Activated CD8-positive, alpha-beta memory T cell treated with anti-CD3 and anti-CD28 coated beads, Interleukin-2, amount 10 ng/mL, durations not matched to agents 7 days and 5 days (primary cell): ENCODE results near the gene NIP7. TPM values are rescaled to one million over a fixed set of nuclear protein-coding genes. Genes with fewer than 3 reads are reported as not detected.
A peak's percentile ranks its signal among the peaks of the same experiment; 100 is the strongest.

Experiments used
- ATAC-seq: fragments of 150-1000 bp; cut with Tn5 transposase; one replicate; pipeline ENCODE4 v1.10.0; 2021; ENCODE audit warnings: moderate library complexity
- CTCF ChIA-PET: fragments of 350-600 bp; sonication (Branson Sonifier 250); formaldehyde crosslinking; loops from one replicate; lab custom pipeline; 2021; ENCODE audit warnings: antibody characterized with exemption; lab: Charles Lee
- DNase-seq: peaks from one replicate; pipeline ENCODE4 v3.0.0-alpha.2; 2020
- H3K27ac Mint-ChIP-seq: one replicate; pipeline ENCODE4 v1.8.0; 2021; ENCODE audit warnings: mild to moderate bottlenecking, mixed read lengths
- H3K27me3 Mint-ChIP-seq: one replicate; pipeline ENCODE4 v1.8.0; 2021; ENCODE audit warnings: mixed read lengths
- H3K36me3 Mint-ChIP-seq: one replicate; pipeline ENCODE4 v1.8.0; 2021; ENCODE audit warnings: mild to moderate bottlenecking, mixed read lengths
- H3K4me1 Mint-ChIP-seq: one replicate; pipeline ENCODE4 v1.8.0; 2021; ENCODE audit warnings: mixed read lengths
- H3K4me3 Mint-ChIP-seq: one replicate; pipeline ENCODE4 v1.8.0; 2021; ENCODE audit warnings: mild to moderate bottlenecking, moderate library complexity, mixed read lengths
- H3K9me3 Mint-ChIP-seq: one replicate; pipeline ENCODE4 v1.8.0; 2022; ENCODE audit warnings: low read depth, mixed read lengths
- total RNA-seq, 2 experiments: library from RNA; stranded (reverse); gene quantifications; one replicate each; pipeline ENCODE4 v1.2.3, GENCODE V29; 2021

NIP7 gene
- total RNA-seq, 2 experiments from 2014 or later: 36.2 to 48.8 TPM

DNA sequence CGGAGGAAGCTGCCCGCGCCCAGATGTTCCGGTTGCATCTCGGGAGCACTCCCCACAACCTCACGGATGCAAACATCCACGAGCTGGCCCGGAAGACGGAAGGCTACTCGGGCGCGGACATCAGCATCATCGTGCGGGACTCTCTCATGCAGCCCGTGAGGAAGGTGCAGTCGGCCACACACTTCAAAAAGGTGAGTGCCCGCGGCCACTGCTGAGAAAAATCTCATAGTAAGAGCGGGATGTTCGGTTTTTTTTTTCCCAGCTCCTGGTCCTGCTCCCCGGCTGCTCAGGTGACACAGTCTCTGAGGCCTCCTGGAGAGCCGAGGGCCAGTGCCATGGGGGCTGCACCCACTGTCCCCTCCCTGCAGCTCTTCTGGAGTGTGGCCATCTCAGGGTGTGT lies 18.5 kb upstream of the NIP7 start:
- CTCF ChIA-PET: no interaction called here
- no peak overlapping the region for H3K27ac Mint-ChIP-seq
- no peak for DNase-seq
- peaks cover 47% of the 10 kb centered on the region for H3K36me3 Mint-ChIP-seq
- H3K4me3 Mint-ChIP-seq: no peak overlapping the region
- ATAC-seq: no peak
- no peaks in the 10 kb centered on the region for H3K27me3 Mint-ChIP-seq
- H3K9me3 Mint-ChIP-seq: no peaks in the 10 kb centered on the region
- H3K4me1 Mint-ChIP-seq: peaks cover 13% of the 10 kb centered on the region

DNA sequence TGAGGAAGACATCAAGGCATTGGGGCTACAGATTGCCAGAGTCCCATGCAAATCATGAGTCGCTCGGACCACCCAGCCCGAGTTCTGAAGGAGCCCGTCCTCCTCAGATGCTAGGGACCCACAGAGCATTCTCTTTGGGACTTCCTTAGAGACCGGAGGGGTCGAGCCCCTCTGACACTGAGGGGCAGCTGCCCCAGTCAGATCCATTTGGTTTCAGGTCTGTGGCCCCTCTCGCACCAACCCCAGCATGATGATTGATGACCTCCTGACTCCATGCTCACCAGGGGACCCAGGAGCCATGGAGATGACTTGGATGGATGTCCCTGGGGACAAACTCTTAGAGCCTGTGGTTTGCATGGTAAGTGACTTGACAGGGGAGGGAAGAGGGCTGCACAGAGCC lies 17.2 kb upstream of the NIP7 start:
- Mint-ChIP-seq H3K27ac (peak overlapping the region; percentile 32), H3K9me3 (no peaks in the 10 kb centered on the region), H3K4me1 (peaks cover 26% of the 10 kb centered on the region), H3K36me3 (peaks cover 47% of the 10 kb centered on the region), H3K4me3 (no peak overlapping the region), H3K27me3 (no peaks in the 10 kb centered on the region)
- CTCF ChIA-PET: interaction anchor here (1.3 kb wide), 1 partner anchor 17 kb away, joined by 4 read pairs; the partner anchor contains the start of genes COG8 and NIP7
- ATAC-seq (no peak), DNase-seq (no peak)

DNA sequence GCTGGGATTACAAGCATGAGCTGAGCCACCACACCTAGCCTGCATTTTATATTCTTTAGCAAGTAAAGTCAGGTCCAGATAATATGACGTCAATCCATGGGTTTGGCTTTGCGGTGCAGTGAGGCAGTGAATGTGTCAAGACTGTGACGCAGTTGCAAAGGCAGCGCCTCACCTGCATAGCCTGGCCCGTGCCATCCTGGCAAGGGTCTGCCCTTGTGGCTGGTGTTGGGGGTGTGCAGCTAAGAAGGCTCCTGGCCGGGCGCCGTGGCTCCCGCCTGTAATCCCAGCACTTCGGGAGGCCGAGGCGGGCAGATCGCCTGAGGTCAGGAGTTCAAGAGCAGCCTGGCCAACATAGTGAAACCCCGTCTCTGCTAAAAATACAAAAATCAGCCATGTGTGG lies 16.2 kb upstream of the NIP7 start:
- DNase-seq (no peak), ATAC-seq (no peak)
- H3K4me3 Mint-ChIP-seq: no peak overlapping the region
- H3K4me1 Mint-ChIP-seq: peaks cover 36% of the 10 kb centered on the region
- H3K27ac Mint-ChIP-seq: no peak overlapping the region
- no peaks in the 10 kb centered on the region for H3K9me3 Mint-ChIP-seq
- H3K36me3 Mint-ChIP-seq: peaks cover 47% of the 10 kb centered on the region
- H3K27me3 Mint-ChIP-seq: no peaks in the 10 kb centered on the region
- CTCF ChIA-PET: interaction anchor here (1.3 kb wide), 1 partner anchor 16 kb away, joined by 4 read pairs; the partner anchor contains the start of genes COG8 and NIP7

GRCh38 chr16:69324013-69324531 lies 15.5 kb upstream of the NIP7 start:
- ATAC-seq (no peak), DNase-seq (no peak)
- Mint-ChIP-seq H3K4me3 (no peak overlapping the region), H3K4me1 (peaks cover 42% of the 10 kb centered on the region), H3K9me3 (no peaks in the 10 kb centered on the region), H3K36me3 (peaks cover 48% of the 10 kb centered on the region), H3K27ac (no peak overlapping the region), H3K27me3 (no peaks in the 10 kb centered on the region)
- CTCF ChIA-PET: no interaction called here

DNA sequence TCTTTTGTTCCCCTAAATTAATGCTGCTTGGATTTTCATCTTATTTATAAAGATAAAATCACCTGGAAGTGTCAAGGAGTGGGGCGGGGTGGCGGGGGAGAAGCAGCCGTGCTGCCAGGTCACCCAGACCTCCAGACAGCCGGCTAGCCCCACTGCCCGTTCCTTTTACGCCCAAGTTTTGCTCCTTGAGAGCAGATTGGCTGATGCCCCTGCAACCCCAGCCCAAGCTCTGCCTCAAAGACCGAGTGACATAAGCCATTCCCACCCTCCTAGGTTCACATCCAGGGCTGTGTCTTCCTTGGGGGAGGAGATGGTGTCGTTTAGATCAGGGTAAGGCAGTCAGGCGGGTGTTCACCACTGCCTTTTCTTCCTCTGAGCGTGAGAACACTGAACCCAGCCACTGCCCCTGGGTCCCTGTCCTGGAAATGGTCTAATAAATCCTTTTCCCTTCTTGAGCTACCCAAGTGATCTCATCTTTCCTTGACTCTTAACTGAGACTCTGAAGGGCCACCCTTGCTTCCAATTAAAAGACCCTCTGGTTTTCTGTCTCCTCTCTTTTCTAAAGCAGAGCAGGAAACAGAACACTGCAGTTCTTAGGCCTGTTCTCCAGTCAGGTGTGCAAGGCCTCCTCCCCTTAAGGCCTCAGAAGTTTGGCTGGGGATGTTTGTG lies 14.9 kb upstream of the NIP7 start:
- Mint-ChIP-seq H3K27me3 (no peaks in the 10 kb centered on the region), H3K4me3 (no peak overlapping the region), H3K27ac (no peak overlapping the region), H3K9me3 (no peaks in the 10 kb centered on the region), H3K4me1 (peaks cover 47% of the 10 kb centered on the region), H3K36me3 (peaks cover 42% of the 10 kb centered on the region)
- ATAC-seq: no peak
- CTCF ChIA-PET: no interaction called here
- no peak for DNase-seq

DNA sequence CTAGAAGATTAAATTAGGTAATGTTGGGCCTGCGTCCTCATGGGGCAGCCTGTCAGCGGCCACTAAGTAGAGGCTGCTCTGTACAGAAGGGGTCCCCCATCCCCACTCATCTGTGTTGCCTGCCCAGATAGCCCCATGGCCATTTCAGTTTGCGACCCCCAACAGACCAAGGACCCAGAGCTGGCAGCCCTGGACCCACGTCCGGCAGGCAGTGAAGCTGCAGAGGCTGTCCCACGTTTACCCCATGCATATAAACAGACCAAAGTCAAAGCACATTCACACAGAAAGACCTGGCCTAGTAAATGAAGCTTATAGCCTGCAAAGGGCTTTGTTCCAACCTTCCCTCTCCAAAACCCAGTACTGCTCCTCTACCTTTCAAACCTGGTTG lies 13.8 kb upstream of the NIP7 start:
- H3K4me3 Mint-ChIP-seq: no peak overlapping the region
- H3K27ac Mint-ChIP-seq: peak overlapping the region; percentile 72
- ATAC-seq: no peak
- H3K27me3 Mint-ChIP-seq: no peaks in the 10 kb centered on the region
- peaks cover 48% of the 10 kb centered on the region for H3K4me1 Mint-ChIP-seq
- CTCF ChIA-PET: interaction anchor here (1.4 kb wide), 1 partner anchor 70 kb away, joined by 4 read pairs; no protein-coding TSS in a partner anchor
- H3K9me3 Mint-ChIP-seq: no peaks in the 10 kb centered on the region
- H3K36me3 Mint-ChIP-seq: peaks cover 38% of the 10 kb centered on the region
- no peak for DNase-seq

DNA sequence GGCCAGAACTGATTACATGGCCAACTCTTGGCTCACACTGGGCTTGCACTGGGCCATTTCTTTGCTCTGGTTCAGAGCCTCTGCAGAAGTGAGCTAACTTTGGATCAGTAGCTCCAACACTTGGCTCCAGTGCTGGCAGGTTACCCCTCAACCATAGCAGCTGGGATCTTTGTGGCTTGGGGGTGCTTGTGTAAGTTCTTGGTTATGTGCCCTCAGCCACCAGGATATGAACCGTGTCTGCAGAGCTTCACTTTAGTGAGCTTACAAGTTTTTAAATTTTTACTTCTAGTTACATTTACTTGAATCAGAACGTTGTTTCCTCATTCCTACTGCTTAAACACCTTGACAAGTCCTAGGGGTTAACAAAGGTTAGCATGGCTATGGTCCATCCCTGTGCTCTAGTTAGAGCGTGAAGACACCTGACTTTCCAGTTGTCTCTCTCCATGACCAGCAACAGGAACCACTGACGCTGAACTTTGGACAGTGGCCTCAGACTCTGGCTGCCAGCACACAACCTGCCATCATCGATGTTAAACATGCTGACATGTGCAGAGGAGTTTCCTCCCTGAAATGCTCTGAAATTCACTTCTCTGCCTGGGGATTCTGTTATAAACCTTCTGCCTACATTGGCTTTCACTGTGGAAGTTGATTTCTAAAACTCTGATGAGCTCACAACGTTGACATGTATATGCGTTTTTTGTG lies 13.2 kb upstream of the NIP7 start:
- H3K27ac Mint-ChIP-seq: peak overlapping the region; percentile 72
- H3K9me3 Mint-ChIP-seq: no peaks in the 10 kb centered on the region
- peaks cover 49% of the 10 kb centered on the region for H3K4me1 Mint-ChIP-seq
- peaks cover 34% of the 10 kb centered on the region for H3K36me3 Mint-ChIP-seq
- CTCF ChIA-PET: interaction anchor here (0.7 to 1.4 kb wide), 8 partner anchors 9 to 398 kb away, joined by 3 to 8 read pairs (median 4); no protein-coding TSS in a partner anchor
- ATAC-seq (no peak), DNase-seq (no peak)
- no peaks in the 10 kb centered on the region for H3K27me3 Mint-ChIP-seq
- peak overlapping the region; percentile 21 for H3K4me3 Mint-ChIP-seq

- Mint-ChIP-seq H3K36me3 (peaks cover 22% of the 10 kb centered on the region), H3K27ac (peak overlapping the region; percentile 46), H3K9me3 (no peaks in the 10 kb centered on the region), H3K4me1 (peaks cover 58% of the 10 kb centered on the region), H3K4me3 (no peak overlapping the region), H3K27me3 (no peaks in the 10 kb centered on the region)
- CTCF ChIA-PET: interaction anchor here (0.8 to 4.7 kb wide), 7 partner anchors 9 to 177 kb away, joined by 3 to 40 read pairs (median 5); partner anchors contain the start of genes COG8, NIP7 and VPS4A
- ATAC-seq (no peak), DNase-seq (no peak)
Observed at GRCh38 chr16:69327585-69328310, 11.8 kb upstream of the NIP7 start.

DNA sequence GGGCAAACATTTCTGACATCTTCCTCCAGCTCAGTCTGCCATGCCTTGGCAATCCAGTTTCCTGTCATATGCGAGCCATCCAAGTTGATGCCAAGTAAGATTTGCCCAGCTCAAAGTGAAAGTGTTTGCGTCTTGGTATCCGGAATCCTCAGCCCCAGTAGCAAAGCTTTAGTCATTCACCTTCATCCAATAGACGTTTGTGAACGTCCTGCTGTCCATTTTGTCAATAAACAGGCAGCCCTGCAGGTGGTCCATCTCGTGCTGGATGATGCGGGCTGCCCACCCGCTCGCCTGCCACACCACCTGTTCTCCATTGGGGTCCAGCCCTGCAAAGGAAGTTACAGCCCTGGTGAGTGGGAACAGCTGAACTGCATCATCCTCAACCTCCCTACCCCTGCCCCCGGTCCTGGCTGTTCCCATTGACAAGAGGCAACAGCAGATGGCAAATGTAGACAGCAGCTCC lies 10.7 kb upstream of the NIP7 start:
- CTCF ChIA-PET: interaction anchor here (1.0 to 4.7 kb wide), 5 partner anchors 11 to 178 kb away, joined by 3 to 40 read pairs (median 6); partner anchors contain the start of genes COG8, NIP7 and VPS4A
- peaks cover 23% of the 10 kb centered on the region for H3K36me3 Mint-ChIP-seq
- no peaks in the 10 kb centered on the region for H3K27me3 Mint-ChIP-seq
- DNase-seq: peak; percentile 54
- no peak for ATAC-seq
- H3K9me3 Mint-ChIP-seq: no peaks in the 10 kb centered on the region
- peaks cover 58% of the 10 kb centered on the region for H3K4me1 Mint-ChIP-seq
- peak overlapping the region; percentile 82 for H3K4me3 Mint-ChIP-seq
- H3K27ac Mint-ChIP-seq: peak overlapping the region; percentile 69

GRCh38 chr16:69329369-69330285 lies 9.9 kb upstream of the NIP7 start:
- peak overlapping the region; percentile 82 for H3K4me3 Mint-ChIP-seq
- CTCF ChIA-PET: interaction anchor here (1.0 to 4.7 kb wide), 8 partner anchors 10 to 179 kb away, joined by 3 to 40 read pairs (median 4); partner anchors contain the start of genes COG8, NIP7 and VPS4A
- peaks cover 29% of the 10 kb centered on the region for H3K36me3 Mint-ChIP-seq
- peak; percentile 64 for DNase-seq
- H3K4me1 Mint-ChIP-seq: peaks cover 58% of the 10 kb centered on the region
- H3K27me3 Mint-ChIP-seq: no peaks in the 10 kb centered on the region
- peak overlapping the region; percentile 69 for H3K27ac Mint-ChIP-seq
- no peaks in the 10 kb centered on the region for H3K9me3 Mint-ChIP-seq
- ATAC-seq: peak; percentile 51

GRCh38 chr16:69330286-69331109 lies 9.1 kb upstream of the NIP7 start, which contains the start of gene PDF:
TSS of gene PDF (minus strand) at chr16:69330588. CDS start at chr16:69330570, 18 bp downstream.
- Mint-ChIP-seq H3K9me3 (no peaks in the 10 kb centered on the region), H3K4me3 (peak within 1 kb of the TSS; percentile 82), H3K27me3 (no peaks in the 10 kb centered on the region), H3K4me1 (peaks cover 52% of the 10 kb centered on the region), H3K27ac (peak within 1 kb of the TSS; percentile 85), H3K36me3 (peaks cover 29% of the 10 kb centered on the region)
- CTCF ChIA-PET: interaction anchor here (1.0 to 4.7 kb wide), 6 partner anchors 10 to 99 kb away, joined by 3 to 40 read pairs (median 3); partner anchors contain the start of genes COG8, NIP7 and VPS4A
- peak; percentile 95 for ATAC-seq
- peak; percentile 90 for DNase-seq
